GM12878 (cell line): ENCODE results near the gene C1orf74. TPM values are rescaled to one million over a fixed set of nuclear protein-coding genes. Genes with fewer than 3 reads are reported as not detected.
A peak's percentile ranks its signal among the peaks of the same experiment; 100 is the strongest.

Source experiments
- ATAC-seq: fragments of 200-7000 bp; cut with Tn5 transposase; 3 replicates; pipeline ENCODE4 v1.9.1; 2020; ENCODE audit warnings: mild to moderate bottlenecking, moderate library complexity
- BruUV-seq: library from RNA; stranded (reverse); fragments of 400-500 nt; replicated peaks from 2 replicates; lab custom pipeline; 2021; lab: Mats Ljungman, UMichigan
- CTCF ChIA-PET: fragments of 300-600 bp; sonication (Branson Sonifier 250); formaldehyde crosslinking; extraction: SDS; loops from one replicate; lab custom pipeline; 2021; ENCODE audit warnings: inconsistent platforms; lab: Yijun Ruan, JAX
- POLR2A ChIA-PET: fragments of 350-600 bp; formaldehyde crosslinking; extraction: SDS; loops from one replicate; lab custom pipeline; 2021; ENCODE audit warnings: inconsistent platforms; lab: Charles Lee
- RAD21 ChIA-PET: fragments of 300-600 bp; sonication (Branson Sonifier 250); formaldehyde crosslinking; loops from one replicate; lab custom pipeline; 2023; ENCODE audit warnings: antibody characterized with exemption; ENCODE audit not compliant: unreplicated experiment; lab: Charles Lee
- SMC1A ChIA-PET: fragments of 300-600 bp; sonication (Branson Sonifier 250); formaldehyde crosslinking; loops from one replicate; lab custom pipeline; 2023; ENCODE audit not compliant: unreplicated experiment, uncharacterized antibody; lab: Charles Lee
- DNase-seq: peaks from one replicate; pipeline ENCODE4 v3.0.0-alpha.2; 2011; ENCODE audit warnings: low read depth, low spot score
- FAIRE-seq: peaks from 3 replicates; lab custom pipeline; 2011; peaks lifted over from hg19 to GRCh38; lab: Jason Lieb, UNC
- H2AFZ ChIP-seq: 2 replicates; pipeline ENCODE4 v1.6.0; 2011; ENCODE audit warnings: low read depth, low read length, control low read depth; ENCODE audit not compliant: control insufficient read depth
- H3K27ac ChIP-seq: 2 replicates; pipeline ENCODE4 v1.5.1; 2011; ENCODE audit warnings: control low read depth; ENCODE audit not compliant: control insufficient read depth, insufficient read depth
- H3K27me3 ChIP-seq, 2 experiments: replicated peaks in 1 of 2; 2 replicates each; pipeline versions ENCODE4 v1.6.0 to v1.6.1; 2011; ENCODE audit warnings: low read length in 1 of 2; ENCODE audit not compliant: control insufficient read depth in 2 of 2, insufficient read depth in 2 of 2
- H3K36me3 ChIP-seq, 2 experiments: 2 replicates each; pipeline ENCODE4 v1.5.1; 2011; ENCODE audit warnings: low read length in 1 of 2; ENCODE audit not compliant: control insufficient read depth in 2 of 2, insufficient read depth in 2 of 2
- H3K4me1 ChIP-seq: 2 replicates; pipeline ENCODE4 v1.6.1; 2011; ENCODE audit warnings: mild to moderate bottlenecking, low read length, moderate library complexity, mixed read lengths; ENCODE audit not compliant: control insufficient read depth, insufficient read depth
- H3K4me2 ChIP-seq: 2 replicates; pipeline ENCODE4 v1.6.0; 2011; ENCODE audit warnings: control low read depth; ENCODE audit not compliant: control insufficient read depth, insufficient read depth
- H3K4me3 ChIP-seq: fragments of 200-600 bp; sonication (generic); 2 replicates; pipeline ENCODE4 v1.5.1; 2016
- H3K79me2 ChIP-seq: 2 replicates; pipeline ENCODE4 v1.6.0; 2011; ENCODE audit warnings: low read length; ENCODE audit not compliant: control insufficient read depth, insufficient read depth
- H3K9ac ChIP-seq: 2 replicates; pipeline ENCODE4 v1.8.0; 2011; ENCODE audit warnings: low read length, control low read depth, mixed read lengths; ENCODE audit not compliant: control insufficient read depth, insufficient read depth
- H3K9me3 ChIP-seq: replicated peaks from 3 replicates; pipeline ENCODE4 v1.5.1; 2011; ENCODE audit warnings: mild to moderate bottlenecking, low read length; ENCODE audit not compliant: control insufficient read depth, insufficient read depth
- H4K20me1 ChIP-seq: 2 replicates; pipeline ENCODE4 v1.6.0; 2011; ENCODE audit not compliant: control insufficient read depth, insufficient read depth
- E2F8 ChIP-seq: fragments of 450-650 bp; IDR thresholded peaks from 2 replicates; pipeline ENCODE4 v1.6.1; 2018; ENCODE audit warnings: mild to moderate bottlenecking, low read depth, moderate library complexity; ENCODE audit not compliant: partially characterized antibody
- MLLT1 ChIP-seq: fragments of 450-650 bp; IDR thresholded peaks from 2 replicates; pipeline ENCODE4 v1.6.1; 2016; ENCODE audit warnings: mild to moderate bottlenecking
- NFXL1 ChIP-seq: fragments of 450-650 bp; IDR thresholded peaks from 2 replicates; pipeline ENCODE4 v1.6.1; 2017; ENCODE audit warnings: antibody characterized with exemption, mild to moderate bottlenecking, borderline replicate concordance
- PML ChIP-seq: IDR thresholded peaks from 2 replicates; pipeline ENCODE4 v1.6.1; 2012; ENCODE audit warnings: low read length, inconsistent platforms
- RELA ChIP-seq: fragments of 450-650 bp; IDR thresholded peaks from 2 replicates; pipeline ENCODE4 v1.8.0; 2014; ENCODE audit warnings: borderline replicate concordance; ENCODE audit not compliant: partially characterized antibody
- SIN3A ChIP-seq: IDR thresholded peaks from 2 replicates; pipeline ENCODE4 v1.6.1; 2012; ENCODE audit warnings: low read depth, low read length, improper control_type of control experiment
- WGBS: methylation state at CpG from one replicate; pipeline ENCODE4 v1.1.6; 2016; ENCODE audit warnings: low lambda C conversion rate; ENCODE audit not compliant: insufficient replicate concordance, insufficient coverage; ENCODE audit errors: missing lambda C conversion rate; 5-methylcytosine and 5-hydroxymethylcytosine counted together
- in situ Hi-C: fragments of 300-500 bp; cut with MboI; formaldehyde crosslinking; loops from 9 replicates; pipeline ENCODE4 v1.14.3; 2018; ENCODE audit warnings: mixed read lengths
- intact Hi-C: fragments of 100-400 bp; cut with micrococcal nuclease; formaldehyde crosslinking; loops from one replicate; pipeline ENCODE4 v1.14.2; 2022; ENCODE audit not compliant: unreplicated experiment
- polyA plus RNA-seq, 11 experiments: library from polyadenylated mRNA; depleted of rRNA in 4 of 11; unstranded in 6 of 11; stranded (reverse) in 5 of 11; fragments of >200 nt; fragmentation: Nextera tagmentation in 4 of 11; fragmentation: Illumina TruSeq in 1 of 11; extraction: Ambion mirVana in 4 of 11; extraction: Trizol in 1 of 11; gene quantifications; 1 replicate in 1 of 11; 2 replicates in 10 of 11; pipeline versions ENCODE4 v1.2.1 to v1.2.3, GENCODE V29; 2011 to 2016; ENCODE audit warnings: inconsistent platforms in 2 of 11, missing spikeins in 2 of 11, low read depth in 1 of 11
- total RNA-seq, 4 experiments: library from RNA; depleted of rRNA in 3 of 4; stranded (reverse); fragments of >200 nt in 3 of 4; fragmentation: Illumina TruSeq in 1 of 4; extraction: Trizol in 1 of 4; gene quantifications; 2 replicates each; pipeline versions ENCODE4 v1.2.1 to v1.2.3, GENCODE V29; 2013 to 2021

C1orf74 gene
- total and polyA plus RNA-seq, 10 of the 15 experiments (the other 5 are each of a cell fraction or from before 2014, with no cell fraction given) = 3.1 to 5.5 (median 3.6) TPM

DNA sequence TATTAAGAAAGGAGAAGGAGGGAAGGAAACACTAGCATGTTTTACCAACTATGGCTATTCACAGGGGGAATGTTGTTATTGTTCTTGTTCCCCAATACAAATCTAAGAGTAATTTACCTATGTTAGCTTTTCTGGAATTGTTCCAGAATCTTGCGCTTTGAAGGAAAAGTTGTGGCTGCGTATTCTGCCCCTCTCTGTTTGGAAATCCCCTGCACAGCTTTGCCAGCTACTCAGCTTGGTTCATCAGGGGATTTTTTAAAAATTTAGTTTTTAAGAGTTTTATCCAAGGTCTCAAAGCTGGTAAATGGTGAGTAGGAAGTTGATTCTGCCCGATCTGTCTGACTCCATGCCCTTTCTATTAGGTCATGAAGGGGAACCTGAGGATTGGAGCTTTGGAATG is 31.1 kb upstream of the C1orf74 start:
- no peak overlapping the region for H3K4me3 ChIP-seq
- H3K4me2 ChIP-seq = no peak overlapping the region
- FAIRE-seq = no peak
- H4K20me1 ChIP-seq = no peaks in the 10 kb centered on the region
- WGBS = 65% methylated on average over 3 of the region's 3 CpGs
- H3K4me1 ChIP-seq = no peaks in the 10 kb centered on the region
- in situ Hi-C loops (no loop called here), intact Hi-C loops (no loop called here)
- ChIA-PET CTCF (interaction anchor here (0.7 to 4.7 kb wide), 9 partner anchors 7 to 248 kb away, joined by 3 to 49 read pairs (median 4); partner anchors contain the start of gene UTP25), POLR2A (interaction anchor here (0.8 to 1.4 kb wide), 5 partner anchors 8 to 49 kb away, joined by 3 to 5 read pairs (median 4); partner anchors contain the start of gene C1orf74), RAD21 (interaction anchor here (0.8 to 1.7 kb wide), 8 partner anchors 9 to 215 kb away, joined by 3 to 6 read pairs (median 4); partner anchors contain the start of genes C1orf74 and UTP25), SMC1A (interaction anchor here (0.7 to 7.0 kb wide), 14 partner anchors 8 to 80 kb away, joined by 3 to 49 read pairs (median 4); partner anchors contain the start of genes TRAF3IP3 and UTP25)
- ATAC-seq = peak; percentile 56
- no peaks in the 10 kb centered on the region for H3K79me2 ChIP-seq
- no peak for DNase-seq
- no peaks in the 10 kb centered on the region for H3K36me3 ChIP-seq
- TF ChIP-seq PML = no peak
- TF ChIP-seq SIN3A = no peak
- no peak for TF ChIP-seq E2F8
- TF ChIP-seq MLLT1 = no peak
- no peak for TF ChIP-seq RELA
- TF ChIP-seq NFXL1 = no peak
- no peak overlapping the region for H3K9ac ChIP-seq
- no peaks in the 10 kb centered on the region; a peak in 1 of 4 replicates for H3K27me3 ChIP-seq
- H2AFZ ChIP-seq = no peak overlapping the region; the same call in 1 of the 2 replicates
- no peak overlapping the region for H3K27ac ChIP-seq
- BruUV-seq = no TSS peak
- H3K9me3 ChIP-seq = no peaks in the 10 kb centered on the region
